Right hindlimb (tissue), 1 donor: ENCODE measurements around the gene SLC25A5.
"Not testable (repeated sequence)": the region's sequence is repeated elsewhere in the genome, so short reads cannot be mapped to it uniquely, and the experiment has no call there.

Experiments
- DNase-seq: peaks from one replicate; pipeline ENCODE4 v3.0.0-alpha.2; 2018

Gene SLC25A5

DNA sequence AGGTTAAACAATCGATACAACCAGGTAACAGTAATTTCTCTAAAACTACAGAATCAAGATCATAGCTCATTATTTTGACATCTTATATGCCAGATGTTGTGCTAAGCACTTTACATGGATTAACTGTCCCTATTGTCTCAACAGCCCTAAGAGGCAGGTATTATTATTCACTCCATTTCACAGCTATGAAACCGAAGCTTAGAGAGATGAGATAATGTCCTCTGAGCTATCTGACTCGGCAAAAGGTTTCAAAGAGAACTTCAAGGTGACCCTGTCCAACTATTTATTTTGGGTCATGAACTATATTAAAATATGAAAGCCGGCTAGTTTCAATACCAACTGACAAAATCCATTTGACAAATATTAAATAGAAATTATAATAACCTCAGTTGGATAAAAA lies 10.3 kb downstream of the SLC25A5 start:
- DNase-seq, result no peak

DNA sequence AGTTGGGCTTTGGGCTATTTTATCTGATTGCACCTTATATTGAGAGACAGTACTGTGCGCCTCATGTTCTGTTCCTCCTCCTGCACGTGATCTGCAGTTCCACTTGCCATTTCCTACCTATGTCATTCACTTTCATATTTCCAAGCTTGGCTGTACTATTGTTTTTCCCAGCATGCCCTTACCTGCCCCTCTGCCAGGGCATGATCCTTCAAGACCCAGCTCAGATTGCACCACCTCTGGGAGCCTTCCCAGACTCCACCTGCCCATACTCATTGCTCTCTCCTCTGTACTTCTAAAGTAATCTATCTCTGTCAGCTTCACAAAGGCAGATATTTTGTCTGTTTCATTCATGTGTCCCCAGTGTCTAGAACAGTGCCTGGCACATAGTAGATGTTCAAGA lies 11.6 kb downstream of the SLC25A5 start:
- no peak for DNase-seq

DNA sequence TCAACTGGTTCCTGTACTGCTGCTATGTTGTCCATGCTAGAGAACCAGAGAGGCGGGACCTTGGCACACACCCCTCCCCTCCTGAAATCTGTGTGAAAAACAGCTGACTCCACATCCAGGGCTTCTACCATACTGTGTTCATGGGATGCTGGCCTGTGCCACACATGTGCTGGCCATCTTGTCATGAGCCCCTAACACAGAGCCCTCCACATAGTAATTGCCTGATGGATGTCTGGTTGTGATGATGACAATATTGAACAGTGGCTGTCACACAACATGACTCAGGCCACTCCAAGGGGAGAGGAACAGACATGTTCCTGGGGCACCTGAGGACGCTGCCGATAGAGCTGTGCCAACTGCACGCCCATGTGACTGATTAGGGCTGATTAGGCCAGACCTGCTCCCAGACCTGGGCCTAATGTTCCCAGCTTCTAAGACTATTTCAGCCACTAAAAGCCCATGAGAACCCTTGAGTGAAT lies 13.1 kb downstream of the SLC25A5 start:
- DNase-seq, result no peak

DNA sequence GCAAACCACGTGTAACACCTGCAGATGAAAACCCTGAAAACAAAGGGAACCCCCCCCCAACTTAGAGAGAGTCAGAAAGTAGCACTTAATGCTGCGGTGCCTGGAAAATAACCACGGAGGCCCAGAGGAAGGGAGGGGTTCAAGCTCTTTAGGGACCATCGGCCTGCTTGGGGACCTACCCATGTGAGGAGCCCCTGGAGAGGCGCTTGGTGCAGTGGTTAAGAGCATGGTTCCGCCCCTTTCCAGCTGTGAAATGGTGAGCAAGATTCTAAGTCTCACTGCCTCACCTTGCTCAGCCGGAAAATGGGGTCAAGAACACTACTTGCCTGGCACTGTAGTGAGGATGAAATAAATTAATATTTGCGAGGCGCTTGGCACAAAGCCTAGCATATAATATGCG lies 13.8 kb downstream of the SLC25A5 start:
- no peak for DNase-seq

DNA sequence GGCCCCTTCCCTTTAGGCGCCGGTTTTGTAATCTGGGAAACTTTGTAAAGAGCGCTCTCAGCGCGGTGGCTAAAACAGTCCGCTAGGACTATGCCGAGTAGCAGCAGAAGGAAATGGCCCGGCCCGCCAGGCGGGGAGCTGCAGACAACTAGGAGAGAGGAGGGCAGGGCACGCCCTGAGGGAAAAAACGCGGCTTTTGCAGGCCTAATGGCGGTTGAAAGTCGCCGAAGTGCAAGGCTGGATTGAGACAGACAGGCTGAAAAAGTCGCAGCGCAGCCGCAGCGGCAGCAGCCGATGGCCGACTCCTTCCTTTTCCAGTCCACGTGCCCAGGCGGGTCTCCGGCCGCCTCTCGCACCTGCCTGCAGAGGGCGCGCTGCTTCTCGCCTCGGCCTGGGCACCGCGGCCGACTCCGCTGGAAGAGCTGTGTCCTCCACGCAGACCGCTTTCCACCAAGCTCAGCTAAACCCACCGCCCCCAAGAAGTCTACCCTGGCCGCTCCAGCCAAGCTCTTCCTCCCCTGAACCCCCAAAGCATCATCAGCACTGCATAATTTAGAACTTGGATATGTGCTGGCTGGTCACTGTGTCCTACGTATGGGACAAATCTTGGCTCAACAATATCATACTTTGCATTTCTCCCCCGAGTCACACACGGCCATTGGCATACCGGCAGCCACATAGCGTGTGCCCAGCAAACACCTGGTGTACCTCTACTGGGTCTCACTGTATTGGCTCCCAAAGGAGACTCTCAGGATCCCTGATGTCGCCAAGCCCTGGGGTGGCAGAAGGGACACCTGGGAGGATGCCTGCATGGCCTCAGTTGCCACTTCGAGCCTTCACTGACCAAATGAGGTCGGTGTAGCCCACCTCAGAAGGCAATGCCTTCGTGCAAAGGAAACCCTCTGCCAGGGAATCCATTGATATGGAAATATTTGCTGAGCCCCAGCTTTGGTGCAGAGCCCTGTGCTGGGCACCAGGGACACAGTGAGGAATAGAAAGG lies 14.5 kb downstream of the SLC25A5 start:
- DNase-seq, result peak; percentile 58

DNA sequence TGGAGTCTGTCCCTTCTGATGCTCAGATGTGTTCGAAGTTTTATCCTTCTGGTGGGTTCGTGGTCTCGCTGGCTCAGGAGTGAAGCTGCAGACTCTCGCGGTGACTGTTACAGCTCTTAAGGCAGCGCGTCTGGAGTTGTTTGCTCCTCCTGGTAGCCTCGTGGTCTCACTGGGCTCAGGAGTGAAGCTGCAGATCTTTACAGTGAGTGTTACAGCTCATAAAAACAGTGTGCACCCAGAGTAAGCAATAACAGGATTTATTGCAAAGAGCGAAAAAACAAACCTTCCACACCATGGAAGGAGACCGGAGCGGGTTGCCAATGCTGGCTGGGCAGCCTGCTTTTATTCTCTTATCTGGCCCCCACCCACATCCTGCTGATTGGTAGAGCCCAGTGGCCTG lies 18.5 kb downstream of the SLC25A5 start:
- DNase-seq, result no peak

DNA sequence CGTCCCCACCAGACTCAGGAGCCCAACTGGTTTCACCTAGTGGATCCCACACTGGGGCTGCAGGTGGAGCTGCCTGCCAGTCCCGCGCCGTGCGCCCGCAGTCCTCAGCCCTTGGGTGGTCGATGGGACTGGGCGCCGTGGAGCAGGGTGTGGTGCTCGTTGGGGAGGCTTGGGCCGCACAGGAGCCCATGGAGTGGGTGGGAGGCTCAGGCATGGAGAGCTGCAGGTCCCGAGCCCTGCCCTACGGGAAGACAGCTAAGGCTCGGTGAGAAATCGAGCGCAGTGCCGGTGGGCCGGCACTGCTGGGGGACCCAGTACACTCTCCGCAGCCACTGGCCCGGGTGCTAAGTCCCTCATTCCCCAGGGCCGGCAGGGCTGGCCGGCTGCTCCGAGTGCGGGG lies 19.5 kb downstream of the SLC25A5 start:
- DNase-seq, result not testable (repeated sequence)

DNA sequence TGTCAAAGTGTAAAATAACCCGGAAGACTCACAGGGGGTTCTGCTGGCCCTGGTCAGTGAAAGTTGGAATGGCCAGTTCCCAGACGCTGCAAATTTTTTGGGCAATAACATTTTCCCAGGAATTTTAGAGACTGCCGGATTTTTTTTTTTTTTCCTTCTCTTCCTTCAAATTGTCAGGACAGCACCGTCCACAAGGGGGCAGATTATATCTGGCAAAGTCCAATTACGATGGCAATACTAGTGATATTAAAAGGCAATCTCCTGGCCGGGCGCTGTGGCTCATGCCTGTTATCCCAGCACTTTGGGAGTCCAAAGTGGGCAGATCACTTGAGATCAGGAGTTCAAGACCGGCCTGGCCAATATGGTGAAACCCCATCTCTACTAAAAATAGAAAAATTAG lies 20.5 kb downstream of the SLC25A5 start:
- no peak for DNase-seq

DNA sequence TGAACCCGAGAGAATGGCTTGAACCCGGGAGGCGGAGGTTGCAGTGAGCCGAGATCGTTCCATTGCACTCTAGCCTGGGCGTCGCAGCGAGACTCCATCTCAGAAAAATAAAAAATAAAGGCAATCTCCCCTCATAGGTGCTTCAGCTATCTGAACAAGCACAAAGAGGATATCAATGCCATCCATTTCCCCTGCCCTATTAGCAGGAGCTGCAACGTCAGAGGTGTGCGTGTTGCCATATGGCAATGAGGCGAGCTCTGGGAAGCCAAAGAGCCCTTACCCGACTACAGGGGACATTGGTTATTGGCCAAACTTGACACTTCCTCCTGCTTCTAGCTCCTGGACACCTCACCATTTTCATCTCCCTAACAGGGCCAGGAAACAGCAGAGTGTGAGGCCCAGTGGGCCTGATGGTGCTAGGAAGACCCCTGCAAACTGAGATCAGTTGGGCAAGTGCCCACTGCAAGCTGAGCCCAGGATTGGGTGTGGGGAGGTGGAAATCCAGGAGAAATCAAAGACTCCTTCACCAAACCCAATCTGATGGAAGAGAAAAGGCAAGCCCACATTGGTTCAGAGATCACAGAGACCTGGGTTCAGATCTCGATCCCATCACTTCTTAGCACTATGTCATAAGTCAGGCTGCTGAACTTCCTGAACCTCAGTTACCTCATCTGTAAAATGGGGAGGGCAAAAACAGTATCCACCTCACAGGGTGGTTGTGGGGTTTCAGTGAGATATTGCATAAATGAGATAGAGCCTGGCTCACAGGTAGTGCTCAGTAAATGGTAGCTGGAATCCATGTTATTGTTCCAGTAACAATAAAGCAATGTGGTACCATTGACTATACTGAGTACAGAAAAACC lies 21.2 kb downstream of the SLC25A5 start:
- no peak for DNase-seq

DNA sequence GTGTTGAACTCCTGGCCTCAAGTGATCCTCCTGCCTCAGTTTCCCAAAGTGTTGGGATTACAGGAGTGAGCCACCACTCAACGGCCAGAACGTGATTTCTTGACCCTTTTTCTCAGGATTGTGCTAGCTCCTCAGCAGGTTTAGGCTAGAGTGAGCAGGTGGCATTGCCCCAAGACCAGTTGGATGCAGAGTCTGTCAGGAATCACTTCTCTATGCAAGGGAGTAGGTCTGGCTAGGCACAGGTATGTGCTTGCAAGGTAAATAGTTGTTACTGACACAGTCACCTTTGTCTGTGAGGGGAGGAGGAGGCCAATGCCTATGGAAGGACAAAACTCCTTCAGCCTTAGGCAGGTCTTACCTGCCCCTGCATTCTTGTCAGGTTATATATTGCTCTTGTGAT lies 24.2 kb downstream of the SLC25A5 start:
- DNase-seq, result no peak

DNA sequence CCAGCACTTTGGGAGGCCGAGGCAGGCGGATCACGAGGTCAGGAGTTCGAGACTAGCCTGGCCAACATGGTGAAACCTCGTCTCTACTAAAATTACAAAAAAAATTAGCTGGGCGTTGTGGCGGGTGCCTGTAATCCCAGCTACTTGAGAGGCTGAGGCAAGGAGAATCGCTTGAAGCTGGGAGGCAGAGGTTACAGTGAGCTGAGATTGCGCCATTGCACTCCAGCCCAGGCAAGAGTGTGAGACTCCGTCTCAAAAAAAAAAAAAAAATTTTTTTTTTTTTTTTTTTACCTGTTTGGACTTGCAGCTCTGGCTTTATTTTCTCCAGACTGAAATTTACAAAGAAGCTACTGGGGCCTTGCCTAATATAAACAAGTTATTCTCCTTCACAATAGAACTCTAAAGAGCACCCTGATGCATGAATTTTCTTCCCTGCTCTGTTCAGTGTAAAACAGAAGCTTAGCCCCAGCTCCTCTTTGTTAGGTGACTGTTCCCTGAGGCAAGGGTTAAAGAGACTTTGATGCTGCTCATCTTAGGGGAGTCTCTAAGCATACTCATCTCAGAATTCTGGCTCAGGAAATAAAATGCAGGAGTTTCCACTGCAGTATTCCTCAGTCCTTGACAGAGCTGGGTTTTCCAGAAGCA lies 25.7 kb downstream of the SLC25A5 start:
- DNase-seq, result not testable (repeated sequence)

DNA sequence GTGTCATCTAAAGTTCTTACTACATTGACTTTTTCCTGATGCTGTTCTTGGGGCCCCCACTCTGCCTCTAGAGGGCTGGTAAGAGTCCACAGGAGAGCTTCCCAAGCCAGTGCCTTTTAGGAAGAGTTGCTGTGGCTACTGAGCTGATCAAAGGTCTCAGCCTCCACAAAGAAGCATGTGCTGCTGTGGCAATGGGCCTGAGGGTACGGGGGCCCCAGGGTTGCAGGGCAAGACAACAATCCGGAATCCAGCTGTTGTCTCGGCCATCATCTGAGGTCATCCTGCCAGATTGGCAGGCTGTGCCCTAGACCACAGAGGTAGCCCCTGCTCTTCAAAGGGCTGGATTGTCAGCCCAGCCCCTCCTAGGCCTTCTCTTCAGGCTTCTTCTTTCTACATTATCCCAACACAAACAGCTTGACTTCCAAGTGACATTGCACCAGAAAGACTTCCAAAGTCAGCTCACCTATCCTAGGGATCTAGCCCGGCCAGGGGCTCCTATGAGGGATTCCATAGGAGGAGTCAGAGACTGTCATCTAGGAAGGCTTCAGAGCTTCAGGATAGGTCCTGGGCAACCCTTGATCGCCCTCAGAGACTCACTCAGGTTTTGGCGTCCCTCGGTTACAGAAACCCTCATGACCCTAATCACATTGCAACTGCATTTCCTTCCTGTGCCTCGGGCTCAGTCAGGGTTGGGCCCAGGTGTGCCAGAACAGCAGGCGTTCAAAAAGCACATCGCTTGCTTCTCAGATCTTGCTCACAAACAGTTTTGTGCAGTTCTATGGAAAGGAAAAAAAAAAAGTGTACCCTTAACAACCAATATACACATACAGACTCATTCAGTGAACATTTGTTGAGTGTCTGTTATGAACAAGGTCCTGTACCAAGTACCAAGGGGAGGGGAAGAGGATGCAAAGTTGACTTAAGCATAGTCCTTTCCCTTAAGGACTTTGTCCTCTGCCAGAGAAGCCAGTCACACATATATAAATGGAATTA lies 27.8 kb downstream of the SLC25A5 start:
- no peak for DNase-seq

DNA sequence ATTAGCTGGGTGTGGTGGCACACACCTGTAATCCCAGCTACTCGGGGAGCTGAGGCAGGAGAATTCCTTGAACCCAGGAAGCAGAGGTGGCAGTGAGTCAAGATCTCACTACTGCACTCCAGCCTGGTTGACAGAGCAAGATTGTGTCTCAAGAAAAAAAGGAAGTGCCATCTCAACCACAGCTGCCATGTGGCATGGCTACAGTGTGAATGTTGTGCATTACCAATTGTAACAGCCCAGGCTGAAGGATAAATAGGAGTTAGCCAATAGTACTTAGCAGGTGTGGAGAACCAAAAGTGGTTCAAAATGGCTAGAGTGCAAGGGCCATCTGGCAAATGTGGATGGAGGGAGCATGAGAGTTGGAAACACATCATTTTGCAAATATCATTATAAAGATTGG lies 28.9 kb downstream of the SLC25A5 start:
- DNase-seq, result no peak

DNA sequence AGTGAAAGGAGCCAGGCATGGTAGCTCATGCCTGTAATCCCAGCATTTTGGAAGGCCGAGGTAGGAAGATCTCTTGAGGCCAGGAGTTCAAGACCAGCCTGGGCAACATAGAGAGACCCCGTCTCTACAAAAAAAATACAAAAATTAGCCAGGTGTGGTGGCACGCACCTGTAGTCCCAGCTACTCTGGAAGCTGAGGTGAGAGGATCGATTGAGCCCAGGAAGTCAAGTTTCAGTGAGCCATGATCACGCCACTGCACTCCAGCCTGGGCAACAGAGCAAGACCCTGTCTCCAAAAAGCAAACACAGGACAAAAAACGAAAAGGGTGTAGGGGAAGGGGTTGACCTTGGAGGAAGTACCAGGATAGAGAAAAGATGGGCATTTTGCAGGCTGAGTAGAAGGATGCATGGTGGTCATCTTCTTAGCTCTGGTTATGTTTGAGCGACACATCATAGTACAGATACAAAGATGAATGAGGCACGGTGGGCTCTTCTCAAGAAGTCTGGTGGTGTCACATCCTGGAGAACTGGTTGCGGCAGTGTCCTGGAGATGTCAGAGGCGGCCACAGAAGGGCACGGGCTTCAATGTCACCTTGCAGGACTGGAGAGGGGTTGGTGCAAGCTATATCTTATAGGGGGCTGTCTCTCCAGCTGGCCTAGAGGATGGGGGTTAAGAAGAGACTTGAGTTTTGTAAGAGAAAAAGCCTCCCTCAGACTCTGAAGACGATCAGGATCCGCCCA lies 32.0 kb downstream of the SLC25A5 start:
- no peak for DNase-seq

DNA sequence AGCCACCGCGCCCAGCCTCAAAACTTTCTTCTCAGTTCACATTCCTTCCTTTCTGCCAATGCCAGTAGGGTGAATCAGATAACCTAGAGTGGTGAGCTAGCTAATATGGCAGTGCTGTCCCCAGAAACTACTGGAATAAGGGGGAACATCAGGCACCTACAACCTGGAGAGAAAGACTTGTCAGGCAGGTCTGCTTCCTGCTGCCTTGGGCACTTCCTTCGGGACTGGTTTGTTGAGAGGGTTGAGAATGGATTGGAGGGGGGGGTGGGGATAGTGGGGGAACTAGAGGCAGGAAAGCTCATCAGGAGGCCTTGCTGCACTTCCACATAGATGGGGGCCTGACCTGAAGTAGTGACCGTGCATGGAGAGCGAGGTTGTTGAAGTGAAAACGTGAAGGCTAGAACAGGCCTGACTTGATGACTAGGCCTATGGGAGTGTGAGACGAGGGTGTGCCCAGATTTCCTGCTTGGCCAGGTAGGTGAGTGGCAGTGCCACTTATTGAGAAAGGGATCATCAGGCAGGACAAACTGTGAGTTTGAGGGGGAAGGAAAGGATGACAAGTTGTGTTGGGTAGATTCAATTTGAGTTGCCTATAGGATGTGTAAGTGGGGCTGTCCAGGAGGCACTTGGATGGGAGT lies 33.4 kb downstream of the SLC25A5 start:
- no peak for DNase-seq

DNA sequence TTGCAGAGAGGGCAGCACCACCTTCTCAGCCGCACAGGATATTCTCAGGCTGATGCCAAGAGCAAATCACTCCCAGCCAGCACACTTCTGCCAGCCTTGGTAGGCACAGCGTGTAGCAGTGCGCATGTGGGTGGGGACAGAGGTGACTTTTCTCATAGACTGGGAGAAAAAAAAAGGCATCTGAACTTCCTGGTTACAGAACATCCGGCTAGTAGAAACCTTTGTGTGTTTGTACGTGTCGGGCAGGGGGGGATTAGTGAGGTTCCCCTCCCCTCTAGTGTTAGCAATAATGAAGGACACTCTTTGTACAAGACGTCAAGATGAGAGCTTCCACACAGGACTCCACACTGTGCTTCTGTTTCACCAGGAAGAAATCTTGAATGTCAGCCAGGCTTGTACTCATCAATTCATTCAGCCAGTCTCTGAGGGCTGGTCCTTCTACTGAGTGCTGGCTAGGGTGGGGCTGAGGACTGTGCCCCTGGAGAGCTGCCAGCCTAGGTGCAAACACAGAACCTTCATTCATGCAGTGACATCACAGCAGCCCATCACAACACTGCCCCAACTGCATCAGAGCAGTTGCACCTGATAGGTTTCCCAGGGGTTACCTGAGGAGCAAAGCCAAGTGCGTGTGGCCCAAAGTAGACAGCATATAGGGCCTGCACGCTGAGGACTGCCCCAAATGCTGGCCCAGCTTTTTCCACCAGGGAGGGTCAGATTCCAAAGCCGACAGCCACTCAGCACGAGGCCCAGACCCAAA lies 34.7 kb downstream of the SLC25A5 start:
- DNase-seq, result peak; percentile 23

DNA sequence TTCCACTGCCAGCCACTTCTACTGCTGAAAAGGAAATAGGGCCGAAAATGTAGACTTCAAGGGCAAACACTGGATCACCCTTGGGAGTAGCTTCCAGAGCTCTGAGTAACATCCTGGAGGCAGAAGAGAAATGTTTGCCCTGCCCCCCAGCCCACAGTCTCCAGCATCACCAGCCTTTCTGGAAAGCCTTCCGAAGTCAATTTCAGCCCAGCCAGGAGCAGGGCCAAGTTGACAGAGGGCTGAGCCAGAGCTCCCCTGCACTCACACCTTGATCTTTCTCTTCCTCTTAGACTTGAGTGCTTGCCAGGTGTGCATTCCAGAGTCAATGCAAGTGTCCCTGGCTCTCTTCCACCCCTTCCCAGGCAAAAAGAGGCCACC lies 35.2 kb downstream of the SLC25A5 start:
- peak; percentile 51 for DNase-seq

DNA sequence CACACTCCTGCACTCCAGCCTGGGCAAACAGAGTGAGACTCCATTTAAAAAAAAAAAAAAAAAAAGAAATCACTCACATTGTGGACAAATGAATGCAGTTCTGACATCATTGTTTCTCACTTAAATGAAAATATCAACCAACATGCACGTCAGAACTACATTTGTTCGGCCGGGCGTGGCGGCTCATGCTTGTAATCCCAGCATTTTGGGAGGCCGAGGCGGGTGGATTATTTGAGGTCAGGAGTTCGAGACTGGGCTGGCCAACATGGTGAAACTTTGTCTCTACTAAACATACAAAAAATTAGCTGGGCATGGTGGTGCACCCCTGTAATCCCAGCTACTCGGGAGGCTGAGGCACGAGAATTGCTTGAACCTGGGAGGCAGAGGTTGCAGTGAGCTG lies 36.9 kb downstream of the SLC25A5 start:
- DNase-seq, result not testable (repeated sequence)

DNA sequence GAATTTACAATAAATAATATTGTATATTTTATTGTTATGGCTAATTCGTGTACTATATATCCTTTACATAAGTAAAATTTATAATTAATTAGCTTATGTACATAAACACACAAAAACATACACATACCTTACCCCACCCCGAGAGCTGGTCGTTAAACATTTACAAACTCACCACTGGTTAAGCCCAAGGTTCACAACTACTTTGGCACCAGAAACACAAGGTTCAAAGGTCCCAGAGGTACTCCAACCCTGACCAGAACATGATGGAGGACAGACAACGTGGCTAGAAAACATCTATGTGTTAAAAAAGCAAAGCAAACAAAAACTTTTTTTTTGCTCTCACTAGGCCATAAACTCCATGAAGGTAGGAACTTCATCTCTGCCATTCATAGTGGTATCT lies 37.7 kb downstream of the SLC25A5 start:
- no peak for DNase-seq

DNA sequence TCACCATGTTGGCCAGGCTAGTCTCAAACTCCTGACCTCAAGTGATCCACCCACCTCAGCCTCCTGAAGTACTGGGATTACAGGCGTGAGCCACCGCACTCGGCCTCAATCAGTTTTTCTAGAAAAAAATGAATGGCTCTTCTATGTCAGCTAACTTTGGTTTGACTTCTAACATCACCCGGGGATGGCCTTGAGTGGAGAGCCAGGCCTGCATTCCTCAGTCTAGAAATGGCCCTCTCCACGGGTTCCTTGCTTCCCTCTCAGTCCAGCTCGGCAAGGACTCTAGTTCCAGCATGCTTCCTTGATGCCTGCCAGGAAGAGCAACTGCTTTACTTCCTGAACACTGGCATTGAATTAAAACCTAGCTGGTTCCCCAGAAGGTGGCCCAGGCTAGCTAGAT lies 39.0 kb downstream of the SLC25A5 start:
- DNase-seq, result no peak
